Measurements from ENCODE around the gene CBARP. TPM values are rescaled to one million over a fixed set of nuclear protein-coding genes. Genes with fewer than 3 reads are reported as not detected.

The CBARP gene
- polyA plus RNA-seq, 1 donor from 2014 or later: 18.2 TPM

DNA sequence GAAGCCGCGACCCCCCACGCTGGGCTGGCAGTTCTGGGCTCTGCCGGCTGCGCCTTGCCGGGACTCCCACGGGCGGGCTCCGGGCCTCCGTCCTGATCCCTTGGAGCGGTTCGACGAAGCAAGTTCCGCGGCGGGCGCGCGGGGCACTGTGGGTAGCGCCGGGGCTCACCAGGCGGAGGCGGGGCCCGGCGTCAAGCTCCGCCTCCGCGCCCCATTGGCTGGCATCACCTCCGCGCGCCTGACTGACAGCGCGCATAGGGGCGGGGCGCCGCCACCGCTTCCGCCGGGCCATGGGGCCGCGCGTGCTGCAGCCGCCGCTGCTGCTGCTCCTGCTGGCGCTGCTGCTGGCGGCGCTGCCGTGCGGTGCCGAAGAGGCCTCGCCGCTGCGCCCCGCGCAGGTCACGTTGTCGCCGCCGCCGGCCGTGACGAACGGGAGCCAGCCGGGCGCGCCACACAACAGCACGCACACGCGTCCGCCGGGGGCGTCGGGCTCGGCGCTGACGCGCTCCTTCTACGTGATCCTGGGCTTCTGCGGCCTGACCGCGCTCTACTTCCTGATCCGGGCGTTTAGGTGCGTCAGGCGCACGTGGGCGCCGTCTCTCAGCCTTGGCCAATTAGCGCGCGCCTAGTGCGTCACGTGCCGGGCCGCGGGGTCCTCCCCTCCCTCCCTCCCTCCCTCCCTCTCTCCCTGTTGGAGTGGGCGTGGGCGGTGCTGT lies 37.6 kb upstream of the CBARP start, which contains the start of gene FAM174C:
TSS of gene FAM174C (plus strand) at position 271 of the 716 bp plus-strand sequence. CDS start at position 291, 20 bp downstream.
- H4K20me1 ChIP-seq (ENCODE audit: insufficient read depth): peaks cover 12% of the 10 kb centered on the region
- H3K36me3 ChIP-seq (ENCODE audit: insufficient read depth, low read length): peaks cover 5% of the 10 kb centered on the region

DNA sequence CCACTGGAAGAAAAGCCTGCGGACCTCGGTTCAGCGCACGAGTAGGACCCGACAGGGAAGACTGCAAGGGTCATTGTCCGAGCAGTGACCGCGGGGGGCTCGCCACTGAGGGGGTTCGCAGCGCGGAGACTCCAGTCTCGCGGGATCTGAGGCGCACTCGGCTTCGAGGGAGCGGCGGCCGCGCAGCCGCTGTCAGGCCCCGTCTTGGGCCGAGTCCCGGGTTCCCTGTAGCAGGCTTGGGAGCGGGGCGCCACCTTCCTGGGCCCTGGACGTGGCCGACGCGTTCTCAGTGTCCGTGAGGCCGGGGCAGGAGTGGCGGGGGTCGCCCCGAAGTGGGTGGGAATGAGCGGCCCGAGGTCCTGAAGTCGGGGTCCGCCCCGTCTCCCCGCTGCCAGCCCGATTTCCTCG lies 37.1 kb upstream of the CBARP start:
- peaks cover 18% of the 10 kb centered on the region for H4K20me1 ChIP-seq (ENCODE audit: insufficient read depth)
- peak overlapping the region; percentile 82 for H3K4me3 ChIP-seq (ENCODE audit: low read length)
- H3K36me3 ChIP-seq (ENCODE audit: insufficient read depth, low read length): peaks cover 5% of the 10 kb centered on the region
- H3F3A ChIP-seq (ENCODE audit: insufficient read depth, low read length, poor library complexity, severe bottlenecking): no peaks in the 10 kb centered on the region
- H3K9me2 ChIP-seq (ENCODE audit: insufficient read depth, low read length): no peaks in the 10 kb centered on the region
- H3K27ac ChIP-seq (ENCODE audit: low read length): peak overlapping the region; percentile 93
- no peaks in the 10 kb centered on the region for H3K27me3 ChIP-seq (ENCODE audit: insufficient read depth, low read depth, low read length)
- peak overlapping the region; percentile 87 for H3K9ac ChIP-seq (ENCODE audit: low read length)
- TF ChIP-seq EP300 (conservative IDR thresholded peaks at IDR 0.05; ENCODE audit: poor library complexity, severe bottlenecking): no peak
- TF ChIP-seq RAD21 (conservative IDR thresholded peaks at IDR 0.05): no peak
- TF ChIP-seq MXI1 (conservative IDR thresholded peaks at IDR 0.05; ENCODE audit: poor library complexity, severe bottlenecking): no peak
- TF ChIP-seq, protein P1, sequence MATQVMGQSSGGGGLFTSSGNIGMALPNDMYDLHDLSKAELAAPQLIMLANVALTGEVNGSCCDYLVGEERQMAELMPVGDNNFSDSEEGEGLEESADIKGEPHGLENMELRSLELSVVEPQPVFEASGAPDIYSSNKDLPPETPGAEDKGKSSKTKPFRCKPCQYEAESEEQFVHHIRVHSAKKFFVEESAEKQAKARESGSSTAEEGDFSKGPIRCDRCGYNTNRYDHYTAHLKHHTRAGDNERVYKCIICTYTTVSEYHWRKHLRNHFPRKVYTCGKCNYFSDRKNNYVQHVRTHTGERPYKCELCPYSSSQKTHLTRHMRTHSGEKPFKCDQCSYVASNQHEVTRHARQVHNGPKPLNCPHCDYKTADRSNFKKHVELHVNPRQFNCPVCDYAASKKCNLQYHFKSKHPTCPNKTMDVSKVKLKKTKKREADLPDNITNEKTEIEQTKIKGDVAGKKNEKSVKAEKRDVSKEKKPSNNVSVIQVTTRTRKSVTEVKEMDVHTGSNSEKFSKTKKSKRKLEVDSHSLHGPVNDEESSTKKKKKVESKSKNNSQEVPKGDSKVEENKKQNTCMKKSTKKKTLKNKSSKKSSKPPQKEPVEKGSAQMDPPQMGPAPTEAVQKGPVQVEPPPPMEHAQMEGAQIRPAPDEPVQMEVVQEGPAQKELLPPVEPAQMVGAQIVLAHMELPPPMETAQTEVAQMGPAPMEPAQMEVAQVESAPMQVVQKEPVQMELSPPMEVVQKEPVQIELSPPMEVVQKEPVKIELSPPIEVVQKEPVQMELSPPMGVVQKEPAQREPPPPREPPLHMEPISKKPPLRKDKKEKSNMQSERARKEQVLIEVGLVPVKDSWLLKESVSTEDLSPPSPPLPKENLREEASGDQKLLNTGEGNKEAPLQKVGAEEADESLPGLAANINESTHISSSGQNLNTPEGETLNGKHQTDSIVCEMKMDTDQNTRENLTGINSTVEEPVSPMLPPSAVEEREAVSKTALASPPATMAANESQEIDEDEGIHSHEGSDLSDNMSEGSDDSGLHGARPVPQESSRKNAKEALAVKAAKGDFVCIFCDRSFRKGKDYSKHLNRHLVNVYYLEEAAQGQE (IDR thresholded peaks at IDR 0.05; ENCODE audit: borderline replicate concordance): no peak
- no peak for TF ChIP-seq SMC3 (conservative IDR thresholded peaks at IDR 0.05; ENCODE audit: poor library complexity)
- TF ChIP-seq POLR2AphosphoS5 (IDR thresholded peaks at IDR 0.05): no peak
- TF ChIP-seq EZH2 (IDR thresholded peaks at IDR 0.05; ENCODE audit: borderline replicate concordance, insufficient read depth, low read length, poor library complexity, severe bottlenecking): no peak
- TF ChIP-seq TAF1 (IDR thresholded peaks at IDR 0.05; ENCODE audit: low read depth): no peak
- TF ChIP-seq, protein P2, sequence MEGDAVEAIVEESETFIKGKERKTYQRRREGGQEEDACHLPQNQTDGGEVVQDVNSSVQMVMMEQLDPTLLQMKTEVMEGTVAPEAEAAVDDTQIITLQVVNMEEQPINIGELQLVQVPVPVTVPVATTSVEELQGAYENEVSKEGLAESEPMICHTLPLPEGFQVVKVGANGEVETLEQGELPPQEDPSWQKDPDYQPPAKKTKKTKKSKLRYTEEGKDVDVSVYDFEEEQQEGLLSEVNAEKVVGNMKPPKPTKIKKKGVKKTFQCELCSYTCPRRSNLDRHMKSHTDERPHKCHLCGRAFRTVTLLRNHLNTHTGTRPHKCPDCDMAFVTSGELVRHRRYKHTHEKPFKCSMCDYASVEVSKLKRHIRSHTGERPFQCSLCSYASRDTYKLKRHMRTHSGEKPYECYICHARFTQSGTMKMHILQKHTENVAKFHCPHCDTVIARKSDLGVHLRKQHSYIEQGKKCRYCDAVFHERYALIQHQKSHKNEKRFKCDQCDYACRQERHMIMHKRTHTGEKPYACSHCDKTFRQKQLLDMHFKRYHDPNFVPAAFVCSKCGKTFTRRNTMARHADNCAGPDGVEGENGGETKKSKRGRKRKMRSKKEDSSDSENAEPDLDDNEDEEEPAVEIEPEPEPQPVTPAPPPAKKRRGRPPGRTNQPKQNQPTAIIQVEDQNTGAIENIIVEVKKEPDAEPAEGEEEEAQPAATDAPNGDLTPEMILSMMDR (IDR thresholded peaks at IDR 0.05; ENCODE audit: poor library complexity, severe bottlenecking): no peak
- H3K9me3 ChIP-seq (ENCODE audit: low read length): no peaks in the 10 kb centered on the region
- no peak overlapping the region for H2AFZ ChIP-seq (ENCODE audit: low read depth, low read length)
- peaks cover 27% of the 10 kb centered on the region for H3K79me2 ChIP-seq (replicated peaks; ENCODE audit: insufficient read depth, low read length)
- H3K4me2 ChIP-seq (ENCODE audit: low read length): peak overlapping the region; percentile 44

More for the DNA sequence above, 37.6 kb upstream of the CBARP start, which contains the start of gene FAM174C:
- H3K79me2 ChIP-seq (replicated peaks; ENCODE audit: insufficient read depth, low read length): peaks cover 21% of the 10 kb centered on the region
- TF ChIP-seq EP300 (conservative IDR thresholded peaks at IDR 0.05; ENCODE audit: poor library complexity, severe bottlenecking) (peak; percentile 76), RAD21 (conservative IDR thresholded peaks at IDR 0.05) (no peak), EZH2 (IDR thresholded peaks at IDR 0.05; ENCODE audit: borderline replicate concordance, insufficient read depth, low read length, poor library complexity, severe bottlenecking) (no peak), TAF1 (IDR thresholded peaks at IDR 0.05; ENCODE audit: low read depth) (no peak), POLR2AphosphoS5 (IDR thresholded peaks at IDR 0.05) (peak; percentile 44), MXI1 (conservative IDR thresholded peaks at IDR 0.05; ENCODE audit: poor library complexity, severe bottlenecking) (peak; percentile 99), SMC3 (conservative IDR thresholded peaks at IDR 0.05; ENCODE audit: poor library complexity) (no peak)
- TF ChIP-seq, protein P1 (IDR thresholded peaks at IDR 0.05; ENCODE audit: borderline replicate concordance): no peak
- TF ChIP-seq, protein P2 (IDR thresholded peaks at IDR 0.05; ENCODE audit: poor library complexity, severe bottlenecking): peak; percentile 45
- H3K27ac ChIP-seq (ENCODE audit: low read length): peak within 1 kb of the TSS; percentile 93
- peak within 1 kb of the TSS; percentile 84 for H3K4me2 ChIP-seq (ENCODE audit: low read length)
- no peaks in the 10 kb centered on the region for H3K9me2 ChIP-seq (ENCODE audit: insufficient read depth, low read length)
- peak within 1 kb of the TSS; percentile 87 for H3K9ac ChIP-seq (ENCODE audit: low read length)
- H3K4me3 ChIP-seq (ENCODE audit: low read length): peak within 1 kb of the TSS; percentile 82
- H3K9me3 ChIP-seq (ENCODE audit: low read length): no peaks in the 10 kb centered on the region
- no peaks in the 10 kb centered on the region for H3F3A ChIP-seq (ENCODE audit: insufficient read depth, low read length, poor library complexity, severe bottlenecking)
- H2AFZ ChIP-seq (ENCODE audit: low read depth, low read length): peak within 1 kb of the TSS; percentile 37
- H3K27me3 ChIP-seq (ENCODE audit: insufficient read depth, low read depth, low read length): no peaks in the 10 kb centered on the region
